Measurements from ENCODE around the gene DISP2. TPM values are rescaled to one million over a fixed set of nuclear protein-coding genes. Genes with fewer than 3 reads are reported as not detected.

The DISP2 gene
- polyA plus RNA-seq, 1 experiment, result 0.11 TPM

- ChIA-PET CTCF (interaction anchor here (1.3 to 2.2 kb wide), 4 partner anchors 37 to 83 kb away, joined by 3 to 8 read pairs (median 6); no protein-coding TSS in a partner anchor), POLR2A (interaction anchor here (1.0 to 1.5 kb wide), 6 partner anchors 8 to 73 kb away, joined by 3 to 8 read pairs (median 4); partner anchors contain the start of gene BAHD1)
- DNase-seq (ENCODE audit: low read depth, low spot score), result peak; percentile 91
- H3K27me3 ChIP-seq (ENCODE audit: control insufficient read depth, insufficient read depth, low read length), result no peaks in the 10 kb centered on the region
- H3K9me3 ChIP-seq (ENCODE audit: control insufficient read depth, insufficient read depth, low read length), result no peaks in the 10 kb centered on the region; the same call in 1 of the 2 replicates
- no peak for TF ChIP-seq CTCF (IDR thresholded peaks at IDR 0.05; ENCODE audit: low read depth, low read length)
- H3K4me3 ChIP-seq (ENCODE audit: low read depth, low read length), result peak within 1 kb of the TSS; percentile 94
- H3K27ac ChIP-seq (ENCODE audit: low read depth, low read length), result peak within 1 kb of the TSS; percentile 52
These were observed 47.7 kb downstream of the DISP2 start, which contains the start of gene IVD for GRCh38 chr15:40405501-40406381. Gene IVD, plus strand, starts transcription at chr15:40405795. Its CDS starts 33 bp downstream, at chr15:40405828.

GRCh38 chr15:40407330-40407990 is 49.4 kb downstream of the DISP2 start:
- no peak for TF ChIP-seq CTCF (IDR thresholded peaks at IDR 0.05; ENCODE audit: low read depth, low read length)
- Histone ChIP-seq H3K27me3 (ENCODE audit: control insufficient read depth, insufficient read depth, low read length) (no peaks in the 10 kb centered on the region), H3K9me3 (ENCODE audit: control insufficient read depth, insufficient read depth, low read length) (no peaks in the 10 kb centered on the region; the same call in 1 of the 2 replicates), H3K4me3 (ENCODE audit: low read depth, low read length) (peak overlapping the region; percentile 13; the same call in 1 of the 2 replicates), H3K27ac (ENCODE audit: low read depth, low read length) (no peak overlapping the region)
- POLR2A ChIA-PET, result interaction anchor here (1.0 kb wide), 2 partner anchors 10 to 38 kb away, joined by 3 to 5 read pairs; no protein-coding TSS in a partner anchor
- no peak for DNase-seq (ENCODE audit: low read depth, low spot score)
- CTCF ChIA-PET, result interaction anchor here (0.8 to 1.6 kb wide), 3 partner anchors 63 to 132 kb away, joined by 3 to 6 read pairs (median 4); no protein-coding TSS in a partner anchor

GRCh38 chr15:40409366-40409765 is 51.3 kb downstream of the DISP2 start:
- Histone ChIP-seq H3K4me3 (ENCODE audit: low read depth, low read length) (no peak overlapping the region), H3K27me3 (ENCODE audit: control insufficient read depth, insufficient read depth, low read length) (no peaks in the 10 kb centered on the region), H3K27ac (ENCODE audit: low read depth, low read length) (no peak overlapping the region), H3K9me3 (ENCODE audit: control insufficient read depth, insufficient read depth, low read length) (no peaks in the 10 kb centered on the region; the same call in 1 of the 2 replicates)
- no peak for DNase-seq (ENCODE audit: low read depth, low spot score)
- ChIA-PET CTCF (no interaction called here), POLR2A (no interaction called here)
- TF ChIP-seq CTCF (IDR thresholded peaks at IDR 0.05; ENCODE audit: low read depth, low read length), result no peak

- ChIA-PET POLR2A (no interaction called here), CTCF (interaction anchor here (1.2 to 1.6 kb wide), 4 partner anchors 11 to 136 kb away, joined by 3 to 5 read pairs (median 4); no protein-coding TSS in a partner anchor)
- no peak overlapping the region for H3K4me3 ChIP-seq (ENCODE audit: low read depth, low read length)
- no peaks in the 10 kb centered on the region for H3K27me3 ChIP-seq (ENCODE audit: control insufficient read depth, insufficient read depth, low read length)
- H3K9me3 ChIP-seq (ENCODE audit: control insufficient read depth, insufficient read depth, low read length), result no peaks in the 10 kb centered on the region; the same call in 1 of the 2 replicates
- no peak for DNase-seq (ENCODE audit: low read depth, low spot score)
- no peak for TF ChIP-seq CTCF (IDR thresholded peaks at IDR 0.05; ENCODE audit: low read depth, low read length)
- H3K27ac ChIP-seq (ENCODE audit: low read depth, low read length), result no peak overlapping the region
These were observed 52.5 kb downstream of the DISP2 start for GRCh38 chr15:40410476-40410875.

All from AG04450 (cell line).